Endodermal cell (in vitro differentiated cells): Measurements from ENCODE around the gene HNRNPA1L2. TPM values are rescaled to one million over a fixed set of nuclear protein-coding genes. Genes with fewer than 3 reads are reported as not detected.
"Not testable (repeated sequence)": the region's sequence is repeated elsewhere in the genome, so short reads cannot be mapped to it uniquely, and the experiment has no call there.

Experiments used
- DNase-seq: peaks from one replicate; pipeline ENCODE4 v3.0.0-alpha.2; 2017
- H3K27ac ChIP-seq: 2 replicates; pipeline ENCODE4 v1.5.1; 2013; ENCODE audit warnings: mild to moderate bottlenecking, low read depth, low read length, moderate library complexity
- H3K27me3 ChIP-seq: 2 replicates; pipeline ENCODE4 v1.6.1; 2013; ENCODE audit warnings: mild to moderate bottlenecking, low read length, moderate library complexity; ENCODE audit not compliant: insufficient read depth, control insufficient read depth, poor library complexity, severe bottlenecking
- H3K36me3 ChIP-seq: 2 replicates; pipeline ENCODE4 v1.7.0; 2013; ENCODE audit warnings: mild to moderate bottlenecking, low read length, moderate library complexity; ENCODE audit not compliant: control insufficient read depth, insufficient read depth
- H3K4me1 ChIP-seq: one replicate; pipeline ENCODE4 v1.7.0; 2013; ENCODE audit warnings: low read length; ENCODE audit not compliant: control insufficient read depth, insufficient read depth
- H3K4me3 ChIP-seq: 2 replicates; pipeline ENCODE4 v1.5.1; 2013; ENCODE audit warnings: mild to moderate bottlenecking, low read length, moderate library complexity
- H3K9ac ChIP-seq: 2 replicates; pipeline ENCODE4 v1.6.1; 2013; ENCODE audit warnings: mild to moderate bottlenecking, low read length, moderate library complexity; ENCODE audit not compliant: poor library complexity, severe bottlenecking; ENCODE audit errors: extremely low read depth
- H3K9me3 ChIP-seq: 2 replicates; pipeline ENCODE4 v1.6.1; 2013; ENCODE audit warnings: mild to moderate bottlenecking, low read length, moderate library complexity; ENCODE audit not compliant: control insufficient read depth
- H3K27ac Mint-ChIP-seq: 2 replicates; pipeline ENCODE4 v1.8.0; 2020; ENCODE audit warnings: mixed read lengths
- H3K27me3 Mint-ChIP-seq: 2 replicates; pipeline ENCODE4 v1.8.0; 2021; ENCODE audit warnings: mild to moderate bottlenecking, mixed read lengths; ENCODE audit not compliant: insufficient read depth
- H3K36me3 Mint-ChIP-seq: 2 replicates; pipeline ENCODE4 v1.8.0; 2020; ENCODE audit warnings: low read depth, mixed read lengths
- H3K4me1 Mint-ChIP-seq: 2 replicates; pipeline ENCODE4 v1.8.0; 2020; ENCODE audit warnings: mixed read lengths
- H3K4me3 Mint-ChIP-seq: 2 replicates; pipeline ENCODE4 v1.8.0; 2020; ENCODE audit warnings: mild to moderate bottlenecking, moderate library complexity, mixed read lengths
- H3K9me3 Mint-ChIP-seq: 2 replicates; pipeline ENCODE4 v1.8.0; 2020; ENCODE audit warnings: mild to moderate bottlenecking, mixed read lengths
- CTCF ChIP-seq: fragments of 200-600 bp; sonication (generic); conservative IDR thresholded peaks from 2 replicates; pipeline ENCODE4 v1.5.0; 2021; ENCODE audit warnings: antibody characterized with exemption, mild to moderate bottlenecking
- WGBS, 2 experiments: methylation state at CpG; one replicate each; pipeline versions ENCODE4 v1.1.5 to v1.1.7; 2013; ENCODE audit warnings: missing lambda C conversion rate in 2 of 2, mixed read lengths in 1 of 2; ENCODE audit not compliant: insufficient coverage in 1 of 2, insufficient read length in 1 of 2; 5-methylcytosine and 5-hydroxymethylcytosine counted together
- long read RNA-seq, 4 experiments: library from polyadenylated mRNA in 2 of 4; library from RNA in 1 of 4; library from capped mRNA in 1 of 4; stranded (forward) in 3 of 4; unstranded in 1 of 4; transcript quantifications; one replicate each; pipeline ENCODE4 v2.0.0, GENCODE V29; 2020 to 2021; ENCODE audit warnings: inconsistent platforms in 1 of 4
- polyA plus RNA-seq, 2 experiments: library from polyadenylated mRNA; stranded (reverse); fragments of 50-300 nt; gene quantifications; one replicate each; pipeline ENCODE4 v1.2.3, GENCODE V29; 2013
- total RNA-seq, 2 donors: library from RNA; stranded (reverse); fragmentation: NEBNext Ultra II Directional in 1 of 2; extraction: Animal tissue kit (Norgen Biotek cat#: 25700) in 1 of 2; gene quantifications; 2 replicates in 1 of 2; 3 replicates in 1 of 2; pipeline ENCODE4 v1.2.1, GENCODE V29; 2021

The HNRNPA1L2 gene
- 1 to 10 TPM; 8.0 to 9.3 TPM for total RNA-seq
- polyA plus RNA-seq (2013, experiment 1 of 2) = 14.0 TPM
- polyA plus RNA-seq (2013, experiment 2 of 2) = 11.4 TPM
- long read RNA-seq, experiment 1, transcript HNRNPA1L2-201 (1 exons, 1,372 nt) = major isoform, 5 of 5 reads
- long read RNA-seq, experiment 1, partial matches to known transcripts = 0 of 5 reads
- long read RNA-seq, experiment 1, other reads (novel, unspliced or antisense) = 0 of 5 reads
- long read RNA-seq, experiment 2, partial matches to known transcripts = 0 of 1 reads
- long read RNA-seq, experiment 2, other reads (novel, unspliced or antisense) = 0 of 1 reads
- long read RNA-seq, experiment 3 = 0 reads
- long read RNA-seq, experiment 4, transcript HNRNPA1L2-201 (1 exons, 1,372 nt) = major isoform, 8 of 8 reads
- long read RNA-seq, experiment 4, partial matches to known transcripts = 0 of 8 reads
- long read RNA-seq, experiment 4, other reads (novel, unspliced or antisense) = 0 of 8 reads

- Mint-ChIP-seq H3K27ac (no peak within 1 kb of the TSS), H3K9me3 (no peaks in the 10 kb centered on the region), H3K4me1 (no peaks in the 10 kb centered on the region), H3K27me3 (no peaks in the 10 kb centered on the region), H3K36me3 (peaks cover 12% of the 10 kb centered on the region), H3K4me3 (no peak within 1 kb of the TSS)
- no peak for TF ChIP-seq CTCF
- Histone ChIP-seq H3K4me1 (no peaks in the 10 kb centered on the region), H3K4me3 (no peak within 1 kb of the TSS), H3K9ac (no peak within 1 kb of the TSS), H3K27me3 (no peaks in the 10 kb centered on the region), H3K27ac (no peak within 1 kb of the TSS), H3K36me3 (peaks cover 7% of the 10 kb centered on the region), H3K9me3 (no peaks in the 10 kb centered on the region)
- DNase-seq = no peak
- 92 to 95% methylated on average over 6 to 7 of the region's 7 CpGs for WGBS, 2 experiments
These were observed at the start of gene HNRNPA1L2 for GRCh38 chr13:52642131-52642530. HNRNPA1L2 (plus strand) TSS chr13:52642431; CDS start chr13:52642493, 62 bp downstream.

GRCh38 chr13:52593175-52593574 is 49.1 kb upstream of the HNRNPA1L2 start:
- H3K36me3 Mint-ChIP-seq, H3K27me3 ChIP-seq, H3K27ac ChIP-seq, H3K36me3 ChIP-seq, H3K4me1 Mint-ChIP-seq, H3K4me3 Mint-ChIP-seq, H3K4me1 ChIP-seq, DNase-seq, H3K9me3 ChIP-seq, H3K9ac ChIP-seq, H3K27me3 Mint-ChIP-seq, H3K4me3 ChIP-seq, H3K27ac Mint-ChIP-seq, H3K9me3 Mint-ChIP-seq: not testable (repeated sequence)
- WGBS, 2 experiments = 100% methylated on average over 1 of the region's 3 CpGs

GRCh38 chr13:52593812-52594211 is 48.4 kb upstream of the HNRNPA1L2 start:
- H3K27me3 Mint-ChIP-seq, H3K9me3 ChIP-seq, H3K27ac Mint-ChIP-seq, H3K9ac ChIP-seq, DNase-seq, H3K27me3 ChIP-seq, H3K4me1 Mint-ChIP-seq, H3K9me3 Mint-ChIP-seq, H3K4me1 ChIP-seq, H3K36me3 ChIP-seq, H3K27ac ChIP-seq, H3K36me3 Mint-ChIP-seq, H3K4me3 Mint-ChIP-seq, H3K4me3 ChIP-seq: not testable (repeated sequence)
- 84 to 90% methylated on average over 2 to 3 of the region's 3 CpGs for WGBS, 2 experiments

GRCh38 chr13:52594295-52594694 is 47.9 kb upstream of the HNRNPA1L2 start:
- H3K27me3 ChIP-seq, H3K36me3 Mint-ChIP-seq, H3K27me3 Mint-ChIP-seq, H3K36me3 ChIP-seq, H3K4me3 Mint-ChIP-seq, H3K9me3 Mint-ChIP-seq, DNase-seq, H3K4me1 Mint-ChIP-seq, H3K27ac ChIP-seq, H3K27ac Mint-ChIP-seq, H3K4me3 ChIP-seq, H3K9me3 ChIP-seq, H3K9ac ChIP-seq, H3K4me1 ChIP-seq: not testable (repeated sequence)
- WGBS, 2 experiments = 88 to 90% methylated on average over 5 to 7 of the region's 7 CpGs
